Sciatic nerve (tissue), 2 donors: ENCODE results near the gene IKZF3. TPM values are rescaled to one million over a fixed set of nuclear protein-coding genes. Genes with fewer than 3 reads are reported as not detected.

Source experiments
- ATAC-seq: fragments of 200-7000 bp; cut with Tn5 transposase; one replicate; pipeline ENCODE4 v1.9.1; 2020; ENCODE audit warnings: mild to moderate bottlenecking, moderate library complexity
- DNase-seq: peaks from one replicate; pipeline ENCODE4 v3.0.0-alpha.2; 2020; ENCODE audit warnings: low spot score
- intact Hi-C: fragments of 100-400 bp; cut with DNase I; formaldehyde crosslinking; loops from one replicate; pipeline ENCODE4 v1.14.2; 2022
- total RNA-seq: library from RNA; stranded (reverse); fragmentation: NEBNext Ultra II Directional; extraction: Animal tissue kit (Norgen Biotek cat#: 25700); gene quantifications from one replicate; pipeline ENCODE4 v1.2.1, GENCODE V29; 2021
- donor health status: DM: no; HTN: no; CAD: no.
- donor health status: DM: no; HTN: no; CAD: no.

The IKZF3 gene
- total RNA-seq, 1 donor from 2014 or later, result 2.6 TPM

- no peak for DNase-seq
- no peak for ATAC-seq
- intact Hi-C loops, result no loop called here
These were observed 37.8 kb downstream of the IKZF3 start for GRCh38 chr17:39826334-39826733.

DNA sequence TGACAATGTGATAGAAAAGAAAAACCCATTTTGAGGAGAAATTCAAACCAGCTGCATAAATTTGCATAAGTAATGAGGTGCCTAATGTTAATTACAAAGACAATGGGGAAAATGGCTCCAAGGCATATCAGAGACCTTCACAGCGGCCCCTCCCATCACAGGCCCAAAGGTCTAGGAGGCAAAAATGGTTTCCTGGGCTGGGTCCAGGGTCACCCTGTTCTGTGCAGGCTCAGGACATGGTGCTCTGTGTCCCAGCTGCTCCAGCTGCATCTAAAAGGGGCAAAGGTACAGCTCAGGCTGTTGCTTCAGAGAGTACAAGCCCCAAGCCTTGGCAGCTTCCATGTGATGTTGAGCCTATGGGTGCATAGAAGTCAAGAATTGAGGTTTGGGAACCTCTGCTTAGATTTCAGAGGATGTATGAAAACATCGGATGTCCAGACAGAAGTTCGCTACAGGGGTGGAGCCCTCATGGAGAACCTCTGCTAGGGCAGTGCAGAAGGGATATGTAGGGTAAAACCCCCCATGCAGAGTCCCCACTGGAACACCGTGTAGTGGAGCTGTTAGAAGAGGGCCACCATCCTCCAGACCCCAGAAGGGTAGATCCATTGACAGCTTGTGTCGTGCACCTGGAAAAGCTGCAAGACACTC is 40.6 kb downstream of the IKZF3 start:
- intact Hi-C loops, result no loop called here
- ATAC-seq (no peak), DNase-seq (no peak)

DNA sequence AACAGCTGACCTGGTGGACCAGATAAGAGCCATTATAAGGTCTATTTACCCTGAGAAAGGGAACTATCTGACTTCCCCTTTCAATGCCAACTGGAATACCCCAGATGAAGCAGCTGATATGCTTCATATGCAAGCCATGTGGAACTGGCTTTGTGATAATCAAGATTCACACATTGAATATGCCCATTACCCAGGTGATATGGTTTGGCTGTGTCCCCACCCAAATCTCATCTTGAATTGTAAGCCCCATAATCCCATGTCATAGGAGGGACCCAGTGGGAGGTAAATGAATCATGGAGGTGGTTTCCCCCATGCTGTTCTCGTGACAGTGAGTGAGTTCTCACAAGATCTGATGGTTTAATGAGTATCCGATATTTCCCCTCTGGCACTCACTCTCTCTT is 42.1 kb downstream of the IKZF3 start:
- no peak for ATAC-seq
- DNase-seq, result no peak
- intact Hi-C loops, result no loop called here

DNA sequence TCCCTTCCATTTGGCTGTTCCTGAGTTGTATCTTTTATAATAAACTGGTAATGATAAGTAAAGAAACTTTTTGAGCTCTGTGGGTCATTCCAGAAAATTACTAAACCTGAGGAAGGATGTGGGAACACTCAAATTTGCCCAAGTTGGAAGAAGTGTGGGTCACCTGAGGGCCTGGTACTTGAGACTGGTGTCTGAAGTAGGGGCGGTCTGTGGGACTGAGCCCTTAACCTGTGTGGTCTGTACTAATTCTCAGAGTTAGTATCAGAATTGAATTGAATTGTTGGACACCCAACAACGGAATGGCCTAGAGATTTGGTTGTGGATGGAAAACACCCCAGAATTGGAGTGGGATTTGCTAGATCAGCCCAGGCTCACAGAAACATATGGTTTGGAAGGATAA is 43.1 kb downstream of the IKZF3 start:
- no peak for ATAC-seq
- intact Hi-C loops, result no loop called here
- no peak for DNase-seq

DNA sequence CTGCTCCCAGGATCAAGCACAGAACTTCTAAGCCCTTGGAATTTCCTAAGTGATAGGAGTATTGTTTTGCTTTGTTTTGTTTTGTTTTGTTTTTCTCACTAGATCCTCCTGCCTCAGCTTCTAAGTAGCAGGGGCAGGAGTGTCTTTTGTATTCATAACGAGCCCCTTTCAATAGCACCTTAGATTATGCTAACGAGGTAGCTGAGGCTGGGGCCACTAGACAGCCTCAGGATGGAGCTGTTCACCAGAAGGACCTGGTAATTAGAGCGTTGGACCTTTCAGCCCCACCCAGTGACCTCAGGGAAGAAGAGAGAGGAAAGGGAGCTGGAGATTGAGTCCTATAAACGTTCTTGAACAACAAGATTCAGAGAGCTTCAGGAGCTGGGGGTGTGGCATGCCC is 43.6 kb downstream of the IKZF3 start:
- intact Hi-C loops, result no loop called here
- ATAC-seq (no peak), DNase-seq (no peak)

- ATAC-seq, result no peak
- intact Hi-C loops, result no loop called here
These were observed 45.6 kb downstream of the IKZF3 start for GRCh38 chr17:39818358-39819000.

DNA sequence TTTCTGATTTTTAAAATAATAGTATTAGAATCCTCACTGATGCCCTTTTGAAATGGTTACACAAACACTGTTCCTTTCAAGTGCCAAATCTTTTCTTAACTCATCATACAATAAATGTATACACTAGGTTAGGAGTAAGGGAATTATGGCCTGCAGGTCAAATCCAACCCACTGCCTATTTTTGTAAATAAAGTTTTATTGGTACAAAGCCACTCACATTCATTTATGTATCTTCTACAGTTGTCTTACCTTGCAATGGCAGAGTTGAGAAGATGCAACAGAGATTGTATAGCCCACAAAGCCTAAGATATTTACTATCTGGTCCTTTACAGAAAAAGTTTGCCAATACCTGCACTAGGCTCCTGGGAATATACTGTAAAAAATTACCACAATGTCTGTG is 47.8 kb downstream of the IKZF3 start:
- intact Hi-C loops, result no loop called here
- ATAC-seq (no peak), DNase-seq (no peak)

More at GRCh38 chr17:39818358-39819000, 45.6 kb downstream of the IKZF3 start:
- no peak for DNase-seq

GRCh38 chr17:39814497-39814896 is 49.6 kb downstream of the IKZF3 start:
- no peak for ATAC-seq
- intact Hi-C loops, result no loop called here
- no peak for DNase-seq

DNA sequence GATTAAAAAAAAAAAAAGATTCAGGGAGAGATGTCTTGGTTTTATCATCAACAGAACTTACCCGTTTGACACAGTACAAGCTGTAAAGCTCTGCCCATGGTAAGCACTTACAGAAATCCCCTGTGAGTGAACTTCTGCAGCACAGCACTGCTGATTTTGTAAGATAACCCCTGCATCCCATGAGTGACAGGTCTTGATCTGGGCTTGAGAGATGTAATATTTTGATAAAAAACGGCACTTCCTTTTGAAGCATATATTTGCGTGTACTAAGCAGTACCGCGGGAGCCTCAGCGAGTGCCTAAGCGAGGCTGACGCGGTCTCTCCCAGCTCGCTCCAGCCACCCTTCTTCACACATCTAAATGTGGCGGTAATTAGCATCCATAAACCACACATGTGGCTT is 50.5 kb downstream of the IKZF3 start:
- no peak for ATAC-seq
- intact Hi-C loops, result no loop called here
- no peak for DNase-seq

DNA sequence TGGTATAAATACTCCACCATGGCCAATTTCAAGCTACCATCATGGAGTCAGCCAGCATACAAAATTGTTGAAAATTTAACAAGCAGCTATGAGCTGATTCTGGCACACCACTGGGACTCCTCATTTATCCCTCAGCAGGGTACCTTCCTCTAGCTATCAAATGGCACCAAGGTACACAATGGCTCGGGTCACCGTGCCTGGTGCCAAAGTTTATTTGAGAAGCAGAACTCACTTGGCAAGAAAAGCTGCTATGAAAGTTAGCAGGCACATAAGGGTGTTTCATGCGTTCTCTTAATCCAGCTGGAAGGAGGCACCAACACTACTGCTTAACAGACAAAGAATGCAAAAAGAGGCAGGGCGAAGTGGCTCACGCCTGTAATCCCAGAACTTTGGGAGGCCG is 51.6 kb downstream of the IKZF3 start:
- ATAC-seq (no peak), DNase-seq (no peak)
- intact Hi-C loops, result no loop called here

DNA sequence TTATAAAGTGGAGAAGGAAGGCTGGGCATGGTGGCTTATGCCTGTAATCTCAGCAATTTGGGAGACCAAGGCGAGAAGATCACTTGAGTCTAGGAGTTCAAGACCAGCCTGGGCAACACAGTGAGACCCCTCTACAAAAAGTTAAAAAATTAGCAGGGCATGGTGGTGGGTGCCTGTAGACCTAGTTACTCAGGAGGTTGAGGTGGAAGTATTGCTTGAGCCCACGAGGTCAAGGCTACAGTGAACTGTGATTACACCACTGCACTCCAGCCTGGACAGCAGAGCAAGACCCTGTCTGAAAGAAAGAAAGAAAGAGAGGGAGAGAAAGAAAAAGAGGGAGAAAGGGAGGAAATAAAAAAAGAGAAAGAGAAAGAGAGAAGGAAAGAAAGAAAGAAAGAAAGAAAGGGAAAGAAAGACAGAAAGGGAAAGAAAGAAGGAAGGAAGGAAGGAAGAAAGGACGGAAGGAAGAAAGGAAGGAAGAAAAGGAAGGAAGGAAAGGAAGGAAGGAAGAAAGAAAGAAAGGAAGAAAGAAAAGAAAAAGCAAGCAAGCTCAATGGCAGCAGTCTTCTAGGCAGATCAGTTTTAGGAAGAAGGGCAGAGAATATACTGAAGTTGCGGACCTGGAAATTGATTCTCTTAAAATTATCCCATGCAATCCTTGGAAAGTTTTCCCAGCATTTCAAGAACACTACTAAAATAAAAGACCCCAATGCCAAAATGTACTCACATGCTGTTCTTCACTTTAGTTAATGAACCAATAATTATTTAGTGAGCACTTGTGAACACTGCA is 53.0 kb downstream of the IKZF3 start:
- DNase-seq, result no peak
- no peak for ATAC-seq
- intact Hi-C loops, result no loop called here

GRCh38 chr17:39809221-39809620 is 54.9 kb downstream of the IKZF3 start:
- DNase-seq (no peak), ATAC-seq (no peak)
- intact Hi-C loops, result no loop called here

- DNase-seq (no peak), ATAC-seq (no peak)
- intact Hi-C loops, result no loop called here
These were observed 55.6 kb downstream of the IKZF3 start for GRCh38 chr17:39808409-39808997.

GRCh38 chr17:39804839-39805238 is 59.3 kb downstream of the IKZF3 start:
- DNase-seq (no peak), ATAC-seq (no peak)
- intact Hi-C loops, result no loop called here

DNA sequence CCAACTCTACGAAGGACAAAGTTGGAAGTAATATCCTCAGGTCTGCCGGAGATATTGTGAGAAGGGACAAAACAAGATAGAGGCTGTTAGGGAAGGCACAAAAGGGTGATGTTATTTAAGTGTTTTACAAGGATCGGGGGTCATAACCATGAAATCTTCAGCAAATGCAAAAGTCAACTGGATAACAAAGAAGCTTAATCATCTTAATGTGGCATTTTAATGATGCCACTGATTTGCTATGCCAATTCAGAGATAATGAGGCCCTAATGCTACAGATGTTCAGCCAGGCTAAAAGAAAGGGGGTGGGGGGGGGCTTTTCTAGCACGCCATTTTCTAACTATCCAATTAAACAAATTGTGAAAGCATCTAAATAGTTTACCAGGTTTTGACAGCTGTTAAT is 63.1 kb downstream of the IKZF3 start:
- no peak for DNase-seq
- ATAC-seq, result no peak
- intact Hi-C loops, result no loop called here

DNA sequence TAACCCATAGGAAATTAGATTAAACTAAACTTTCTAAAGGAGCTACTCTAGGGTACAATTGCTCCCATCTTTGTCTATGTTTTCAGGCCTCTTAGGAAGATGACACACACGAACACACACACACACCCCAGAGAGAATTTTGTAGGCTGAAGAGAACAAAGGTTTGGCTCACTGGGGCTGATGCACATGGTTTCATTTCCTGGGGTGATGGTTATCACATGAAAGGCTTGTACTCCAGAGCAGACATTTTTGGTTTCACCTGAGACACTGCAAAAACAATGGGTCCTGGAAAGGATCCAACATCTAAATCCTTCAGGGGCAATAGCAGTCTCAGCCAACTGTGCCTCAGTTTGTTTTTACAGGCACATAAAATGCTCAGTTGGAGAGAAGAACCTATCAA is 63.6 kb downstream of the IKZF3 start:
- DNase-seq (no peak), ATAC-seq (no peak)
- intact Hi-C loops, result no loop called here

- DNase-seq (no peak), ATAC-seq (no peak)
- intact Hi-C loops, result no loop called here
These were observed 64.7 kb downstream of the IKZF3 start for GRCh38 chr17:39799395-39799794.

- intact Hi-C loops, result no loop called here
- no peak for DNase-seq
- ATAC-seq, result no peak
These were observed 69.7 kb downstream of the IKZF3 start for GRCh38 chr17:39794249-39794970.

- intact Hi-C loops, result no loop called here
- DNase-seq, result no peak
- no peak for ATAC-seq
These were observed 70.7 kb downstream of the IKZF3 start for GRCh38 chr17:39793301-39793872.
